ENCODE results near the gene PIP4P1. TPM values are rescaled to one million over a fixed set of nuclear protein-coding genes. Genes with fewer than 3 reads are reported as not detected.

PIP4P1 gene
- total RNA-seq, 3 donors from 2014 or later (not counting 1 experiment from before 2014, with no cell fraction given), result 61.5 to 68.2 (median 63.3) TPM

DNA sequence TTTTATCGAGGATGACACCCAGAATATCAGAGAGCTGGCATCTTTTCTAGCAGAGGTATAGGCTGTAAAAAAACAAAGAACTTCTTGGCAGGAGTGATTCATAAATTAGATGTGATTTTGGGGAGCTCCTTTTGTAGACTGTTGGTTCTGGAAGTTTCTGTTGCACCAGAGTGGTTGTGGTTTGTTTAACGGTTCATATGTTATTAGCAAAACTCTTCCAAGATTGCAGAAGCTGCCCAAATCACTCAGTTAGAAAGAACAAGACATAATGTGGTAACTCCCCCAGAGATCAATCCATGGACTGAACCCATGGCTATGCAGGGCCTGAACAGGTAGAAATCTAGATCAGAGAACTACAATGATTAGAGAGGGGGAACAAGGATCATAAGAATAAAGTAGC, 37.4 kb upstream of the PIP4P1 start:
- H3K27ac ChIP-seq (ENCODE audit: low read length), result no peak overlapping the region
- TF ChIP-seq, protein P1, sequence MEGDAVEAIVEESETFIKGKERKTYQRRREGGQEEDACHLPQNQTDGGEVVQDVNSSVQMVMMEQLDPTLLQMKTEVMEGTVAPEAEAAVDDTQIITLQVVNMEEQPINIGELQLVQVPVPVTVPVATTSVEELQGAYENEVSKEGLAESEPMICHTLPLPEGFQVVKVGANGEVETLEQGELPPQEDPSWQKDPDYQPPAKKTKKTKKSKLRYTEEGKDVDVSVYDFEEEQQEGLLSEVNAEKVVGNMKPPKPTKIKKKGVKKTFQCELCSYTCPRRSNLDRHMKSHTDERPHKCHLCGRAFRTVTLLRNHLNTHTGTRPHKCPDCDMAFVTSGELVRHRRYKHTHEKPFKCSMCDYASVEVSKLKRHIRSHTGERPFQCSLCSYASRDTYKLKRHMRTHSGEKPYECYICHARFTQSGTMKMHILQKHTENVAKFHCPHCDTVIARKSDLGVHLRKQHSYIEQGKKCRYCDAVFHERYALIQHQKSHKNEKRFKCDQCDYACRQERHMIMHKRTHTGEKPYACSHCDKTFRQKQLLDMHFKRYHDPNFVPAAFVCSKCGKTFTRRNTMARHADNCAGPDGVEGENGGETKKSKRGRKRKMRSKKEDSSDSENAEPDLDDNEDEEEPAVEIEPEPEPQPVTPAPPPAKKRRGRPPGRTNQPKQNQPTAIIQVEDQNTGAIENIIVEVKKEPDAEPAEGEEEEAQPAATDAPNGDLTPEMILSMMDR (IDR thresholded peaks at IDR 0.05), result no peak
- no peak for DNase-seq
- Mint-ChIP-seq H3K27ac (no peak overlapping the region), H3K4me3 (no peak overlapping the region), H3K9me3 (no peaks in the 10 kb centered on the region), H3K4me1 (no peaks in the 10 kb centered on the region), H3K36me3 (no peaks in the 10 kb centered on the region), H3K27me3 (ENCODE audit: low read depth in 2 of 2) (peaks cover 3% of the 10 kb centered on the region in 2 donors)
- 59% methylated on average over 2 of the region's 2 CpGs for WGBS (ENCODE audit: insufficient coverage)
- no peaks in the 10 kb centered on the region for H3K4me1 ChIP-seq (ENCODE audit: control insufficient read depth, insufficient read depth, low read length)
- no peaks in the 10 kb centered on the region for H3K9me3 ChIP-seq (ENCODE audit: control insufficient read depth, insufficient read depth, low read length)
- H3K36me3 ChIP-seq (ENCODE audit: control insufficient read depth, insufficient read depth, low read length), result no peaks in the 10 kb centered on the region
- H3K27me3 ChIP-seq (ENCODE audit: control insufficient read depth, insufficient read depth, low read length), result no peaks in the 10 kb centered on the region
- intact Hi-C loops (cut with micrococcal nuclease), result no loop called here
- no peak overlapping the region for H3K4me3 ChIP-seq (ENCODE audit: low read length)
- no peak for ATAC-seq

DNA sequence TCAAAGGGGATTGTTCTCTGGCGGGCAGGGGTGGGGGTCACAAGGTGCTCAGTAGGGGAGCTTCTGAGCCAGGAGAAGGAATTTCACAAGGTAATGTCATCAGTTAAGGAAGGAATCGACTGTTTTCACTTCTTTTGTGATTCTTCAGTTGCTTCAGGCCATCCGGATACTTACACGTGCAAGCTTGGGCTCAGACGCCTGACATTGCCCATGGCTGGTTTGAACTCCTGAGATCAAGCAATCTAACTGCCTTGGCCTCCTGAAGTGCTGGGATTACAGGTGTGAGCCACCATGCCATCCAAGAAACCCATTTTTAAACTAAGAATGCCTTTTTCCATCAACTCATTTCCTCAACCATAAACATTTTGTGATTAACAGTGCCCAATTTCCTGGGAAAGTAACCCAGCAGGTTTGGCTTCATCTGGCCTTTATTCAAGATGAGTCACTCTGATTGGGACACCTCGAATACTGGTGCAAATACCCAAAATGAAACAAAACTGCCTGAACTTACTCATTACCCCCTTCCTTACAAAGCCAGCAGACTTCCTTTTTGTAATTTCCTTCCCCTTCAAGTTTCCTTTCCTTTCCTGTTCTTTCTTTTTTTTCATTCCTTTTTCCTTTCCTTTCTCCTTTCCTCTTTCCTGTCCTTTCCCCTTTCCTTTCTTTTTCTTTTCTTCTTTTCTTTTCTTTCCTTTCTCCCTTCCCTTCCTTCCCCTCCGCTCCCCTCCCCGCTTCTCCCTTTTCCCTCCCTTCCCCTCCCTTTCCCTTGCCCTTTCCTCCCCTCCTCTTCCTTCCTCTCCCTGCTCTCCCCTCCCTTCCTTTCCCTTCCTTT, 33.9 kb upstream of the PIP4P1 start:
- TF ChIP-seq, protein P1 (IDR thresholded peaks at IDR 0.05), result no peak
- H3K27ac ChIP-seq (ENCODE audit: low read length), result no peak overlapping the region
- Mint-ChIP-seq H3K27me3 (ENCODE audit: low read depth in 2 of 2) (peaks cover 0 to 3% of the 10 kb centered on the region in 2 donors), H3K4me3 (no peak overlapping the region), H3K9me3 (no peaks in the 10 kb centered on the region), H3K4me1 (peaks cover 13 to 14% of the 10 kb centered on the region in 2 donors), H3K27ac (no peak overlapping the region), H3K36me3 (no peaks in the 10 kb centered on the region)
- WGBS (ENCODE audit: insufficient coverage), result 90% methylated on average over 8 of the region's 8 CpGs
- ATAC-seq, result no peak
- H3K4me1 ChIP-seq (ENCODE audit: control insufficient read depth, insufficient read depth, low read length), result peaks cover 6% of the 10 kb centered on the region
- DNase-seq, result no peak
- no peaks in the 10 kb centered on the region for H3K36me3 ChIP-seq (ENCODE audit: control insufficient read depth, insufficient read depth, low read length)
- H3K4me3 ChIP-seq (ENCODE audit: low read length), result no peak overlapping the region
- no peaks in the 10 kb centered on the region for H3K9me3 ChIP-seq (ENCODE audit: control insufficient read depth, insufficient read depth, low read length)
- no peaks in the 10 kb centered on the region for H3K27me3 ChIP-seq (ENCODE audit: control insufficient read depth, insufficient read depth, low read length)
- intact Hi-C loops (cut with micrococcal nuclease), result no loop called here

DNA sequence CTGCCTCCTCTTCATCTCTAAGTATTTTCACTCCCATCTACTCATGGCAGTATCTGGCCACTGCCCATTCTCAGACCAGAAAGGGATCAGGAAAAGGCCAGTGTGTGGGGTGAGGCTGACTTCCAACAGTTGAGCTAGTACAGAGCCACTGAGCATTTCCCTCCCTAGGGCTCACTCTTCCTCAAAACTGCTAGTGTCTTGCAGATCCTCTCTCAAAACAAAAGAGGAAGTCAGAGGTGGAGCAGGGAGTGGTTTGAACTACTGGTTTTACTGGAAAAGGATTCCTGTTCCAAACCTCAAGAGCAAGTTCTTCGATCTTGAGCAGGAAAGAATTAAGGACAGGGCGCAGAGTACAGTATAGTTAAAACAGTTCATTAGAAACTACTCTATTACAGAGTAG, 32.4 kb upstream of the PIP4P1 start:
- no peaks in the 10 kb centered on the region for H3K9me3 ChIP-seq (ENCODE audit: control insufficient read depth, insufficient read depth, low read length)
- no peak overlapping the region for H3K4me3 ChIP-seq (ENCODE audit: low read length)
- DNase-seq (no peak), ATAC-seq (no peak)
- Mint-ChIP-seq H3K27me3 (ENCODE audit: low read depth in 2 of 2) (peaks cover 0 to 3% of the 10 kb centered on the region in 2 donors), H3K4me3 (no peak overlapping the region), H3K4me1 (peaks cover 24 to 25% of the 10 kb centered on the region in 2 donors), H3K36me3 (no peaks in the 10 kb centered on the region), H3K27ac (no peak overlapping the region), H3K9me3 (no peaks in the 10 kb centered on the region)
- TF ChIP-seq, protein P1 (IDR thresholded peaks at IDR 0.05), result no peak
- H3K27me3 ChIP-seq (ENCODE audit: control insufficient read depth, insufficient read depth, low read length), result no peaks in the 10 kb centered on the region
- peaks cover 14% of the 10 kb centered on the region for H3K4me1 ChIP-seq (ENCODE audit: control insufficient read depth, insufficient read depth, low read length)
- intact Hi-C loops (cut with micrococcal nuclease), result no loop called here
- WGBS (ENCODE audit: insufficient coverage), result no CpG with 5 or more reads among the region's 2 CpGs
- H3K36me3 ChIP-seq (ENCODE audit: control insufficient read depth, insufficient read depth, low read length), result no peaks in the 10 kb centered on the region
- H3K27ac ChIP-seq (ENCODE audit: low read length), result no peak overlapping the region

Measured in natural killer cell (primary cell).